Left renal cortex interstitium (tissue), 4 donors: ENCODE results near the gene LRP1B. TPM values are rescaled to one million over a fixed set of nuclear protein-coding genes. Genes with fewer than 3 reads are reported as not detected.
A peak's percentile ranks its signal among the peaks of the same experiment; 100 is the strongest.

Experiments
- DNase-seq, 4 donors: peaks; one replicate each; pipeline ENCODE4 v3.0.0-alpha.2; 2013; ENCODE audit warnings: low read depth in 4 of 4, low spot score in 2 of 4, missing footprints in 1 of 4
- polyA plus RNA-seq, 4 donors: library from polyadenylated mRNA; unstranded; fragments of 120-200 nt; gene quantifications; one replicate each; pipeline ENCODE4 v1.2.1, GENCODE V29; 2013; ENCODE audit not compliant: insufficient read length in 4 of 4

LRP1B gene
- polyA plus RNA-seq, 4 donors, result 0.82 to 0.99 (median 0.93) TPM

- no peak for DNase-seq
Observed at GRCh38 chr2:141704541-141704940, 426.3 kb downstream of the LRP1B start.

- no peak for DNase-seq
Observed at GRCh38 chr2:141703501-141703900, 427.3 kb downstream of the LRP1B start.

- DNase-seq, result no peak
Observed at GRCh38 chr2:141701618-141702017, 429.2 kb downstream of the LRP1B start.

- DNase-seq, result no peak
Observed at GRCh38 chr2:141699573-141699972, 431.2 kb downstream of the LRP1B start.

GRCh38 chr2:141698500-141698899 is 432.3 kb downstream of the LRP1B start:
- DNase-seq, result no peak

- DNase-seq, result no peak
Observed at GRCh38 chr2:141697035-141697434, 433.8 kb downstream of the LRP1B start.

GRCh38 chr2:141694180-141694579 is 436.6 kb downstream of the LRP1B start:
- DNase-seq, result no peak

GRCh38 chr2:141692829-141693228 is 438.0 kb downstream of the LRP1B start:
- DNase-seq, result no peak

- DNase-seq, result no peak
Observed at GRCh38 chr2:141676139-141676538, 454.7 kb downstream of the LRP1B start.

GRCh38 chr2:141666191-141666590 is 464.6 kb downstream of the LRP1B start:
- DNase-seq, result no peak

- no peak for DNase-seq
Observed at GRCh38 chr2:141660232-141660631, 470.6 kb downstream of the LRP1B start.

GRCh38 chr2:141654311-141654710 is 476.5 kb downstream of the LRP1B start:
- no peak for DNase-seq

GRCh38 chr2:141653184-141653583 is 477.6 kb downstream of the LRP1B start:
- DNase-seq, result no peak

- DNase-seq, result no peak
Observed at GRCh38 chr2:141652308-141652707, 478.5 kb downstream of the LRP1B start.

GRCh38 chr2:141647353-141647752 is 483.5 kb downstream of the LRP1B start:
- no peak for DNase-seq

- no peak for DNase-seq
Observed at GRCh38 chr2:141641462-141641861, 489.4 kb downstream of the LRP1B start.

GRCh38 chr2:141639809-141640208 is 491.0 kb downstream of the LRP1B start:
- no peak for DNase-seq

GRCh38 chr2:141633132-141633531 is 497.7 kb downstream of the LRP1B start:
- no peak for DNase-seq

GRCh38 chr2:141630407-141630930 is 500.3 kb downstream of the LRP1B start:
- no peak for DNase-seq

GRCh38 chr2:141620372-141620771 is 510.4 kb downstream of the LRP1B start:
- no peak for DNase-seq

GRCh38 chr2:141618457-141618856 is 512.4 kb downstream of the LRP1B start:
- no peak for DNase-seq

- DNase-seq, result no peak
Observed at GRCh38 chr2:141611981-141612380, 518.8 kb downstream of the LRP1B start.

GRCh38 chr2:141611176-141611571 is 519.6 kb downstream of the LRP1B start:
- peak in 1 of 4 donors; percentile 3 for DNase-seq
